Osteocyte (in vitro differentiated cells): ENCODE data around the gene TNS4. TPM values are rescaled to one million over a fixed set of nuclear protein-coding genes. Genes with fewer than 3 reads are reported as not detected.
A peak's percentile ranks its signal among the peaks of the same experiment; 100 is the strongest.

Source experiments
- DNase-seq: peaks from one replicate; pipeline ENCODE4 v3.0.0; 2021; ENCODE audit warnings: mixed read lengths; ENCODE audit not compliant: unreplicated experiment; ENCODE audit errors: extremely low spot score
- H3K27ac Mint-ChIP-seq: one replicate; pipeline ENCODE4 v1.8.0; 2021; ENCODE audit warnings: mild to moderate bottlenecking, mixed read lengths; ENCODE audit not compliant: unreplicated experiment
- H3K27me3 Mint-ChIP-seq: one replicate; pipeline ENCODE4 v1.8.0; 2021; ENCODE audit warnings: mixed read lengths; ENCODE audit not compliant: unreplicated experiment
- H3K36me3 Mint-ChIP-seq: one replicate; pipeline ENCODE4 v1.8.0; 2021; ENCODE audit warnings: mixed read lengths; ENCODE audit not compliant: unreplicated experiment
- H3K4me1 Mint-ChIP-seq: one replicate; pipeline ENCODE4 v1.8.0; 2021; ENCODE audit warnings: mixed read lengths; ENCODE audit not compliant: unreplicated experiment
- H3K4me3 Mint-ChIP-seq: one replicate; pipeline ENCODE4 v1.8.0; 2021; ENCODE audit warnings: mild to moderate bottlenecking, moderate library complexity, mixed read lengths; ENCODE audit not compliant: unreplicated experiment
- H3K9me3 Mint-ChIP-seq: one replicate; pipeline ENCODE4 v1.8.0; 2021; ENCODE audit warnings: mixed read lengths; ENCODE audit not compliant: unreplicated experiment
- CTCF ChIP-seq: fragments of 200-600 bp; sonication (generic); IDR thresholded peaks from 2 replicates; pipeline ENCODE4 v1.5.0; 2021; ENCODE audit warnings: antibody characterized with exemption, mild to moderate bottlenecking, moderate library complexity
- total RNA-seq: library from RNA; stranded (reverse); gene quantifications from 2 replicates; pipeline ENCODE4 v1.2.1, GENCODE V29; 2021

TNS4 gene
- total RNA-seq, 1 donor from 2014 or later, result 0.73 TPM

DNA sequence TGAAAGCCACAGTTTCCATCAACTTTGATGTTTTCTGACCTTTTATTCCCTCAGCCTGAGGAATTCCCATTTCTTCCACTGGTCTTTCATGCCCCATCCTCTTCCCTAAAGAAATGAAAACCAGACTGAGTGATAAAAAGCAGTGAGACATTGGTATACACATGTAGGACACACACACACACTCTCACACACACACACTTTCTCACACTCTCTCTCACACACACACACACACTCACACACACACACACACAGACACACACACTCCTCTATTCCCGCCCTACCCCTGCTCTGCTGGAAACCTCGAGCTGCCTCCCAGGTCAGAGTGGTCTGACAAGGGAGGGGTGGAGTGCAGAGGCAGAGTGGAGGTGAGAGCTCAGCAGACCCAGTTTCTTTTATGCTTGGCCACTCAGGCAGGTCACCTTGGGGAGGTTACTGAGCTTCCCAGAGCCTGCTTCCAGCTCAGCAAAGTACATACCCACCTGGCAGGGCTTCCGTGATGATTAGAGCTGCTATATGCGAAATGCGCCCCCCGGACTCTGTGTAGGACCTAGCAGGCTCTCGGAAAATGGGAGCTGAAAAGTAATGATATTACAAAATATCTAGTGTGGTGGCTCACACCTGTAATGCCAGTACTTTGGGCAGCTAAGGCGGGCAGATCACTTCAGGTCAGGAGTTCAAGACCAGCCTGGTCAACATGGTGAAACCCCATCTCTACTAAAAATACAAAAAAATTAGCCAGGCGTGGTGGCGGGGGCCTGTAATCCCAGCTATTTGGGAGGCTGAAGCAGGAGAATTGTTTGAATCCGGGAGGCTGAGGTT lies 33.2 kb upstream of the TNS4 start:
- no peak for TF ChIP-seq CTCF
- no peak for DNase-seq
- Mint-ChIP-seq H3K4me1 (peaks cover 84% of the 10 kb centered on the region), H3K9me3 (no peaks in the 10 kb centered on the region), H3K27me3 (no peaks in the 10 kb centered on the region), H3K4me3 (no peak overlapping the region), H3K27ac (peak overlapping the region; percentile 90), H3K36me3 (no peaks in the 10 kb centered on the region)

GRCh38 chr17:40533896-40534295 lies 32.5 kb upstream of the TNS4 start:
- peaks cover 80% of the 10 kb centered on the region for H3K4me1 Mint-ChIP-seq
- no peak for DNase-seq
- no peak for TF ChIP-seq CTCF
- H3K36me3 Mint-ChIP-seq, result no peaks in the 10 kb centered on the region
- peak overlapping the region; percentile 90 for H3K27ac Mint-ChIP-seq
- no peaks in the 10 kb centered on the region for H3K9me3 Mint-ChIP-seq
- H3K27me3 Mint-ChIP-seq, result no peaks in the 10 kb centered on the region
- H3K4me3 Mint-ChIP-seq, result no peak overlapping the region

DNA sequence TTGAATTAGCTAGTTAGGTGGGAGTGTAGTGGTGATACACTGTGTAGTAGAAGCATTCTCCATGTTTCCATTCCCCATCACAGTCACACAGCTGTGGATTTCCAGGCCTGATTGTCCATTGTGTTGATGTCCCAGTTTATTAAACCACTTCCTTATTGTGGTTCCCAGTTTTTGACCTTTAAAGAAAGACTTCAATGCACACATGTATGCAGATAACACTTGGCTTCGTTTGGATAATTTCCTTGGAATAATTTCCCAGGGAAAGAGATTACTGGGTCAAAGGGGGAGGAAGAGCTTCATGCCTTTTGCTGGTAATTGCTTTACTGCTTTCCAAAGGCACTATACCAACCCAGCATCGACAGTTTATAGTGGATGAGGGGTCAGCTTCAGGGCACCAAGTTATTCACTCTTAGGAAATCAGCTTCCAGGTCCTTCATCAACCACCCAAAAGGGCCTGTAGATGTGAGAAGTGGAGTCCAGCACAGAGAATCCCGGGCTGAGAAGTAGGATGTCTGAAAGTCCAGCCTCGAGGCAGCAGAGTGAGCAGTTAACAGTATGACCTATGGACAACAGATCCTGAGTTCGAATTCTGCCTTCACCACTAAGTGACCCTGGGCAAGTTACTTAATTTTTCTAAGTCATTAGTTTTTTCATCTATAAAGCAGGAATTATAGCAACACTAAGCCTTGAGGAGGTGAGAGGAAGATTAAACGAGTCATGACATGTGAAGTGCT lies 31.3 kb upstream of the TNS4 start:
- no peaks in the 10 kb centered on the region for H3K9me3 Mint-ChIP-seq
- TF ChIP-seq CTCF, result no peak
- peaks cover 73% of the 10 kb centered on the region for H3K4me1 Mint-ChIP-seq
- no peak overlapping the region for H3K4me3 Mint-ChIP-seq
- no peaks in the 10 kb centered on the region for H3K36me3 Mint-ChIP-seq
- DNase-seq, result no peak
- peak overlapping the region; percentile 90 for H3K27ac Mint-ChIP-seq
- H3K27me3 Mint-ChIP-seq, result no peaks in the 10 kb centered on the region

DNA sequence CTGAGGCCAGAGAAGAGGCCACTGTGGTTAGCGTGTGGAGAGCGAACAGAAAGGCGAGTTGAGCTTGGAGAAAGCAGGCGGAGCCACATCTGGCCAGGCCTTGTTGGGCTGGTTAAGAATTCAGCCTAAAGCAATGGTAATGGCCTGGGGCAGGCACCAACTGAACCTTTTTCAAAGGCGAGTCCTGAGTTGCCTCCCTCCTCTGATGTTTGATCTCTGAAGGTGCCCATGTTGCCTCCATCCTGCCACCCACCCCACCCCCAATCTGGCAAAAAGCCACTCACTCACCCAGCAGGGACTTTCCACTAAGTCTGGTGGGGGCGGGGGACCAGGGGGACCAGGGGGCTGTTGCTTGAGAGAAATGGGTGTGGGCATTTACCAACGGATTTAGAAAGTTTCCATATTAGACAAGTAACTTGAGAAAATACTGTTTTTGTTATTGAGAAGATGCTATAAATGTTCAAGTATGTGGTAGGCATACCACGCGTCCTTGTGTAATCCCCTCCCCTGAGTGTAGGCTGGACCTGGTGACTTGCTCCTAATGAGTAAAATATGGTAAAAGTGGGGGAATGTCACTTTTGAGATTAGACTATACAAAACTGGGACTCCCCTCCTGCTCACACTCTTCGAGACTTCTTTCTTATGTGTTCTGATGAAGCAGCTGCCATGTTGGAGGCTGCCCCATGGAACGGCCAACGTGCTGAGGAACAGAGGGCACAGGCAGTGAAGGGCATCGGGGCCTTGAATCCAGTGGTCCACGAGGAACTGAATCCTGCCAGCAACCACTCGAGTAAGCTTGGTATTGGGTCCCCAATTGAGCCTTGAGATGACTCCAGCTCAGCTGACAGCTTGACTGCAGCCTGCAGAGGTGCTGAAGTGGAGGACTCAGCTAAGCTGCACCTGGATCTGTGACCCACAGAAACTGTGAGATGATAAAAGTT lies 29.9 kb upstream of the TNS4 start:
- Mint-ChIP-seq H3K36me3 (no peaks in the 10 kb centered on the region), H3K27ac (peak overlapping the region; percentile 75), H3K4me1 (peaks cover 62% of the 10 kb centered on the region), H3K9me3 (no peaks in the 10 kb centered on the region), H3K27me3 (no peaks in the 10 kb centered on the region), H3K4me3 (no peak overlapping the region)
- no peak for DNase-seq
- TF ChIP-seq CTCF, result no peak
